ENCODE measurements around the gene SYNE2. TPM values are rescaled to one million over a fixed set of nuclear protein-coding genes. Genes with fewer than 3 reads are reported as not detected.

The SYNE2 gene
- total and polyA plus RNA-seq, 10 of the 15 experiments (the other 5 are each of a cell fraction or from before 2014, with no cell fraction given): 2.1 to 52.7 (median 38.1) TPM

DNA sequence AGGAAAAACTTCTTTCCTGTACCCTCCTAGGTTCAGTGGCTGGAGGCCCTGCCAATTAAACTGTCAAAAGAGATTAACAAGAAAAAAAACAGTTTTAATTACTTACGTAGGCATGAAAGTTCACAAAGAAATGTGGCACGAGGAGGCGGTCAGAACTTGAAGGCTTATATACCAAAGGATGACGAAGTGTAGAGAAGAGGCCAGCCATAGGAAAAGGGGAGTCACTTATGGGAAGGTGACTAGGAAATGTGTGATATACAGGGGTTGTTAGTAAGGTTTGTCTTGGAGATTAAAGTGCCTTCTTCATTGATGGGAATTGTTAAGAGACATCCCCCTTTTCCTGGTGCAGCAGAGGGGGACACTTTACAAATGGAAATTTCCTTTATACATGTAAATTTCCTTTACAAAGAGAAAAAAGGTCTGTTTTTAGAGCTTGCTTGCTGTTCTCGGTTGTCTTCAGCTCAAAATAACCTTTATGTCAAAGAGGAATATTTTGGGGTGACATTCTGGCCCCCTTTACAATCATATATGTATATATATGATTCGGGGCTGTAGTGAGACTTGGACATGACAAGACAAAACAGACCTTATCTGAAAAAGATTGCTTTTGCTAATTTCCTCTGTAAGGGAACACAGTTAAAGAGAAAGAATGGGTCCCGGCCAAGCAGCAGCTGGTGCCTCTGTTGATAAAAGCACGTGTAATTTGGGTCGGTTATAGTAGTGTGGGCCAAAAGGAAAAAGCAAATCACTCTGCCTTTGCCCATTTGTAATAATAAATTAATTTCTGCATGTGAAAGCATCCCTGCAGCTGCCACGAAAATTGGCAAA, 38.6 kb downstream of the SYNE2 start:
- in situ Hi-C loops (cut with MboI) (no loop called here), intact Hi-C loops (cut with micrococcal nuclease; ENCODE audit: unreplicated experiment) (no loop called here)
- Histone ChIP-seq H3K4me2 (ENCODE audit: control insufficient read depth, insufficient read depth) (no peak overlapping the region), H3K4me1 (ENCODE audit: control insufficient read depth, insufficient read depth, low read length) (peaks cover 14% of the 10 kb centered on the region), H4K20me1 (ENCODE audit: control insufficient read depth, insufficient read depth) (no peaks in the 10 kb centered on the region), H3K9ac (ENCODE audit: control insufficient read depth, insufficient read depth, low read length) (no peak overlapping the region), H3K27me3 (replicated peaks in 1 of 2; ENCODE audit: control insufficient read depth in 2 of 2, insufficient read depth in 2 of 2, low read length in 1 of 2) (no peaks in the 10 kb centered on the region), H3K79me2 (ENCODE audit: control insufficient read depth, insufficient read depth, low read length) (peaks cover 42% of the 10 kb centered on the region), H3K4me3 (no peak overlapping the region), H3K9me3 (replicated peaks; ENCODE audit: control insufficient read depth, insufficient read depth, low read length) (no peaks in the 10 kb centered on the region), H3K36me3 (ENCODE audit: control insufficient read depth in 2 of 2, insufficient read depth in 2 of 2, low read length in 1 of 2) (no peaks in the 10 kb centered on the region), H2AFZ (ENCODE audit: control insufficient read depth, low read depth, low read length) (no peak overlapping the region), H3K27ac (ENCODE audit: control insufficient read depth, insufficient read depth) (no peak overlapping the region; the same call in 1 of the 2 replicates)
- WGBS (ENCODE audit: insufficient coverage, insufficient replicate concordance, low lambda C conversion rate, missing lambda C conversion rate): 86% methylated on average over 10 of the region's 10 CpGs
- TF ChIP-seq YY1 (IDR thresholded peaks at IDR 0.05; ENCODE audit: low read depth, low read length): no peak
- no peak for TF ChIP-seq ESRRA (IDR thresholded peaks at IDR 0.05; ENCODE audit: low read length)
- TF ChIP-seq EGR1 (IDR thresholded peaks at IDR 0.05; ENCODE audit: borderline replicate concordance in 1 of 2, low read depth in 2 of 2, low read length in 2 of 2): no peak
- no peak for TF ChIP-seq CHD2 (IDR thresholded peaks at IDR 0.05; ENCODE audit: borderline replicate concordance, low read depth, low read length)
- no peak for TF ChIP-seq MXI1 (IDR thresholded peaks at IDR 0.05; ENCODE audit: low read depth, low read length)
- TF ChIP-seq, protein P1, sequence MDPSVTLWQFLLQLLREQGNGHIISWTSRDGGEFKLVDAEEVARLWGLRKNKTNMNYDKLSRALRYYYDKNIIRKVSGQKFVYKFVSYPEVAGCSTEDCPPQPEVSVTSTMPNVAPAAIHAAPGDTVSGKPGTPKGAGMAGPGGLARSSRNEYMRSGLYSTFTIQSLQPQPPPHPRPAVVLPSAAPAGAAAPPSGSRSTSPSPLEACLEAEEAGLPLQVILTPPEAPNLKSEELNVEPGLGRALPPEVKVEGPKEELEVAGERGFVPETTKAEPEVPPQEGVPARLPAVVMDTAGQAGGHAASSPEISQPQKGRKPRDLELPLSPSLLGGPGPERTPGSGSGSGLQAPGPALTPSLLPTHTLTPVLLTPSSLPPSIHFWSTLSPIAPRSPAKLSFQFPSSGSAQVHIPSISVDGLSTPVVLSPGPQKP (IDR thresholded peaks at IDR 0.05; ENCODE audit: low read depth, low read length): no peak
- no peak for TF ChIP-seq ZSCAN29 (IDR thresholded peaks at IDR 0.05)
- no peak for TF ChIP-seq NRF1 (conservative IDR thresholded peaks at IDR 0.05; ENCODE audit: low read depth, low read length)
- TF ChIP-seq WRNIP1 (IDR thresholded peaks at IDR 0.05; ENCODE audit: borderline replicate concordance, low read depth, low read length): no peak
- DNase-seq (ENCODE audit: low read depth, low spot score) (no peak), ATAC-seq (no peak), FAIRE-seq (no peak)
- ChIA-PET RAD21 (ENCODE audit: unreplicated experiment) (interaction anchor here (0.8 to 1.4 kb wide), 2 partner anchors 17 to 344 kb away, joined by 3 read pairs; no protein-coding TSS in a partner anchor), CTCF (interaction anchor here (1.3 to 1.8 kb wide), 2 partner anchors 12 to 91 kb away, joined by 3 to 4 read pairs; no protein-coding TSS in a partner anchor), SMC1A (ENCODE audit: uncharacterized antibody, unreplicated experiment) (interaction anchor here (0.6 to 1.5 kb wide), 8 partner anchors 10 to 159 kb away, joined by 3 to 4 read pairs (median 3); no protein-coding TSS in a partner anchor), POLR2A (interaction anchor here (0.7 kb wide), 1 partner anchor 12 kb away, joined by 3 read pairs; no protein-coding TSS in a partner anchor)
- BruUV-seq (replicated peaks): no TSS peak
